ENCODE results near the gene TM9SF3. TPM values are rescaled to one million over a fixed set of nuclear protein-coding genes. Genes with fewer than 3 reads are reported as not detected.

Gene TM9SF3
- total RNA-seq, 1 donor from 2014 or later = 61.3 TPM

GRCh38 chr10:96493254-96493653 lies 93.6 kb downstream of the TM9SF3 start:
- H3K27ac ChIP-seq (replicated peaks) = no peak overlapping the region
- no peaks in the 10 kb centered on the region for H3K36me3 ChIP-seq
- H3K4me3 ChIP-seq = no peak overlapping the region
- no peak for TF ChIP-seq CTCF (IDR thresholded peaks at IDR 0.05; ENCODE audit: borderline replicate concordance)
- intact Hi-C loops (cut with micrococcal nuclease) = no loop called here
- H3K27me3 ChIP-seq (ENCODE audit: low read depth) = peaks cover 4% of the 10 kb centered on the region
- no peak for DNase-seq
- H3K9me3 ChIP-seq (replicated peaks) = no peaks in the 10 kb centered on the region
- H3K4me1 ChIP-seq = no peaks in the 10 kb centered on the region

GRCh38 chr10:96491303-96491702 lies 95.5 kb downstream of the TM9SF3 start:
- Histone ChIP-seq H3K4me1 (no peaks in the 10 kb centered on the region), H3K27ac (replicated peaks) (no peak overlapping the region), H3K27me3 (ENCODE audit: low read depth) (peaks cover 6% of the 10 kb centered on the region), H3K4me3 (no peak overlapping the region), H3K9me3 (replicated peaks) (no peaks in the 10 kb centered on the region), H3K36me3 (no peaks in the 10 kb centered on the region)
- peak; percentile 49 for TF ChIP-seq CTCF (IDR thresholded peaks at IDR 0.05; ENCODE audit: borderline replicate concordance)
- DNase-seq = no peak
- intact Hi-C loops (cut with micrococcal nuclease) = no loop called here

- no peak for DNase-seq
- no peak overlapping the region for H3K27ac ChIP-seq (replicated peaks)
- intact Hi-C loops (cut with micrococcal nuclease) = no loop called here
- H3K4me3 ChIP-seq = no peak overlapping the region
- TF ChIP-seq CTCF (IDR thresholded peaks at IDR 0.05; ENCODE audit: borderline replicate concordance) = no peak
- H3K4me1 ChIP-seq = no peaks in the 10 kb centered on the region
- H3K9me3 ChIP-seq (replicated peaks) = no peaks in the 10 kb centered on the region
- peaks cover 5% of the 10 kb centered on the region for H3K27me3 ChIP-seq (ENCODE audit: low read depth)
- H3K36me3 ChIP-seq = no peaks in the 10 kb centered on the region
These were observed 98.5 kb downstream of the TM9SF3 start for GRCh38 chr10:96488161-96488935.

- Histone ChIP-seq H3K27ac (replicated peaks) (no peak overlapping the region), H3K4me1 (no peaks in the 10 kb centered on the region), H3K9me3 (replicated peaks) (no peaks in the 10 kb centered on the region), H3K27me3 (ENCODE audit: low read depth) (peaks cover 5% of the 10 kb centered on the region), H3K36me3 (no peaks in the 10 kb centered on the region), H3K4me3 (no peak overlapping the region)
- no peak for TF ChIP-seq CTCF (IDR thresholded peaks at IDR 0.05; ENCODE audit: borderline replicate concordance)
- DNase-seq = no peak
- intact Hi-C loops (cut with micrococcal nuclease) = no loop called here
These were observed 103.8 kb downstream of the TM9SF3 start for GRCh38 chr10:96482815-96483588.

GRCh38 chr10:96478355-96478754 lies 108.5 kb downstream of the TM9SF3 start:
- Histone ChIP-seq H3K4me3 (no peak overlapping the region), H3K36me3 (no peaks in the 10 kb centered on the region), H3K9me3 (replicated peaks) (peaks cover 3% of the 10 kb centered on the region), H3K27ac (replicated peaks) (no peak overlapping the region), H3K27me3 (ENCODE audit: low read depth) (no peaks in the 10 kb centered on the region), H3K4me1 (peaks cover 12% of the 10 kb centered on the region)
- intact Hi-C loops (cut with micrococcal nuclease) = no loop called here
- TF ChIP-seq CTCF (IDR thresholded peaks at IDR 0.05; ENCODE audit: borderline replicate concordance) = no peak
- DNase-seq = no peak

Data from left ventricle myocardium inferior (tissue), 1 donor.